ENCODE data around the gene VSX1. TPM values are rescaled to one million over a fixed set of nuclear protein-coding genes. Genes with fewer than 3 reads are reported as not detected.

Gene VSX1
- total RNA-seq, 6 donors from 2014 or later, result not detected

DNA sequence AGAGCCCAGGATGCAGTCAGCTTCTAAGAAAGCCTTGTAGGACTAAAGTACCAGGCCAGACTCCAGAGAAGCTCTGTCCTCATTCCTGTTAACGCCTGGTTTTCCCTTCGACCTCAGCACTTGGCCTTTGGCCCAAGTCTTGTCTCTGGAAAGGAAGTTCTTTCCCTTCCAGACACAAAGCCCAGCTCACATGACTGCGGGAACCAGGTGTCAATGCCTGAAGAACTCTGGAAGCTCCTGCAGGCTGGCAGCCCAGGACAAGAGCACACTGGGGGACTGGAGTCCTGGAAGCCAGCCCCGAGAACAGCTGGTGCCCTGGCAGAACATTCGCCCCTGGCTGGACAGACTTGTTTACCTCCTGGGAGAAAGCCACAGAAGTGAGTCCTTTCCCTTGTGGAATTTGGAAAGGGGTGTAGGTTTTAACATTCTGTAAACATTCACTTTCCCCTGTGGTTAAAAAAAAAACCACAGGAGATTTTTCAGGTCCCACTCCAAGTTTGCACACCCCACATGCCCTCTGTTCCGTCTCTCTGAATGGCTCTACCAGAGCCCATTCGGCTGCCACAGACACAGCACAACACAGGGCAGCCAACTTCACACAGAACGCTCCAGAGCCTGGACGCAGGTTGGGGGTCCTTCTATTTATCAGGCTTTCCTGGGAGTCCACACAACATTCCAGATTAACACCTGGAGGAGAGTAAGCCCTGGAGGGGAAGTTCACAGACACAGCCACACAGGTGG, 42.1 kb downstream of the VSX1 start:
- Histone ChIP-seq H3K4me1 (peaks cover 84 to 89% (median 86%) of the 10 kb centered on the region in 4 donors), H3K9me3 (no peaks in the 10 kb centered on the region), H3K36me3 (no peaks in the 10 kb centered on the region), H3K27ac (peak overlapping the region; percentile 73 to 89 (median 82)), H3K27me3 (no peaks in the 10 kb centered on the region), H3K4me3 (no peak overlapping the region)
- 28 to 29% methylated on average over 6 to 9 of the region's 9 CpGs for WGBS, 2 donors
- ATAC-seq (ENCODE audit: low FRiP score in 2 of 2), result peak; percentile 53 to 79
- peak in 1 of 2 donors; percentile 91 for DNase-seq
- TF ChIP-seq EP300 (IDR thresholded peaks at IDR 0.05) (peak in 1 of 4 donors; percentile 63), POLR2A (IDR thresholded peaks at IDR 0.05) (no peak), POLR2AphosphoS5 (IDR thresholded peaks at IDR 0.05) (peak; percentile 46 to 75)
- TF ChIP-seq, protein P1, sequence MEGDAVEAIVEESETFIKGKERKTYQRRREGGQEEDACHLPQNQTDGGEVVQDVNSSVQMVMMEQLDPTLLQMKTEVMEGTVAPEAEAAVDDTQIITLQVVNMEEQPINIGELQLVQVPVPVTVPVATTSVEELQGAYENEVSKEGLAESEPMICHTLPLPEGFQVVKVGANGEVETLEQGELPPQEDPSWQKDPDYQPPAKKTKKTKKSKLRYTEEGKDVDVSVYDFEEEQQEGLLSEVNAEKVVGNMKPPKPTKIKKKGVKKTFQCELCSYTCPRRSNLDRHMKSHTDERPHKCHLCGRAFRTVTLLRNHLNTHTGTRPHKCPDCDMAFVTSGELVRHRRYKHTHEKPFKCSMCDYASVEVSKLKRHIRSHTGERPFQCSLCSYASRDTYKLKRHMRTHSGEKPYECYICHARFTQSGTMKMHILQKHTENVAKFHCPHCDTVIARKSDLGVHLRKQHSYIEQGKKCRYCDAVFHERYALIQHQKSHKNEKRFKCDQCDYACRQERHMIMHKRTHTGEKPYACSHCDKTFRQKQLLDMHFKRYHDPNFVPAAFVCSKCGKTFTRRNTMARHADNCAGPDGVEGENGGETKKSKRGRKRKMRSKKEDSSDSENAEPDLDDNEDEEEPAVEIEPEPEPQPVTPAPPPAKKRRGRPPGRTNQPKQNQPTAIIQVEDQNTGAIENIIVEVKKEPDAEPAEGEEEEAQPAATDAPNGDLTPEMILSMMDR (IDR thresholded peaks at IDR 0.05), result no peak

DNA sequence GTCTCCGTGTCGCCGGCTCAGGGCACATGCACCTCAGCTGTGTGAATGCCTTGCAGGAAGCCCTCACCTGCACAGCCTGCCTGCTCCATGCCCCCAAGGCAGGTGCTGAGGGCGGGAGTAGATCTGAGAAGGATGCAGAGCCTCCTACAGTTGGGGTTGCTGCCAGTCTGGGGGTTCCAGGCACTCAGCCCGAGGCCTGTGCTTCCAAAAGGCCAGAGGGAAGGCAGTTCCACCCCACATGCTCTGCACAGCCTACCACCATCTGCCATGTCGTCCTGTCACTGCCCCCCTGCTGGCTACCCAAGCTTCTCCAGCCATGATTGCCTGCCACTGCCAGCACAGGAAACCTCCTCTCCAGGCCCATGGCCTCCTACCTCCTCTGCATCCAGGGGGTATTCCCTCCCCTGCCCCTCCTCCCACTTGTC, 43.3 kb downstream of the VSX1 start:
- ATAC-seq (ENCODE audit: low FRiP score in 2 of 2) (no peak), DNase-seq (no peak)
- 80% methylated on average over 6 of the region's 6 CpGs; no CpG with 5 or more reads in 1 of the 2 donors for WGBS, 2 donors
- Histone ChIP-seq H3K27me3 (no peaks in the 10 kb centered on the region), H3K36me3 (no peaks in the 10 kb centered on the region), H3K4me1 (peaks cover 85 to 90% (median 88%) of the 10 kb centered on the region in 4 donors), H3K9me3 (no peaks in the 10 kb centered on the region), H3K4me3 (no peak overlapping the region), H3K27ac (peak overlapping the region; percentile 73 to 89 (median 82))
- TF ChIP-seq POLR2AphosphoS5 (IDR thresholded peaks at IDR 0.05) (no peak), EP300 (IDR thresholded peaks at IDR 0.05) (no peak), POLR2A (IDR thresholded peaks at IDR 0.05) (no peak)
- TF ChIP-seq, protein P1 (IDR thresholded peaks at IDR 0.05), result no peak

DNA sequence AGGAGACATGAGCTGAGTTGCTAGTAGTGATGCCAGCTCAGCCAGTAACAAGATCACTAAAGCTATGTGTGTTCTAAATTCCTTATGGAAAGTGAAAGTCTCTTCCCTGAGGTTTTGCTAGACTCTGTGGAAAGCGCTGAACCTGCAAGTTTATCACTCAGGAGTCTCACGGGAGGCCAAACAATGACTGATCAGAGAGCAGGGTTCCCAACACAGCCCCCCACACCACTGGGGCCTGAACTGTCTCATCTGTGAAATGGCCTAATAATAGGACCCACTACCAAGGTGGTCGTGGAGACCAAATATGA, 43.9 kb downstream of the VSX1 start:
- TF ChIP-seq, protein P1 (IDR thresholded peaks at IDR 0.05), result no peak
- TF ChIP-seq POLR2A (IDR thresholded peaks at IDR 0.05) (no peak), EP300 (IDR thresholded peaks at IDR 0.05) (no peak), POLR2AphosphoS5 (IDR thresholded peaks at IDR 0.05) (no peak)
- H3K4me1 ChIP-seq, result peaks cover 85 to 90% (median 88%) of the 10 kb centered on the region in 4 donors
- DNase-seq (no peak), ATAC-seq (ENCODE audit: low FRiP score in 2 of 2) (no peak)
- H3K27ac ChIP-seq, result peak overlapping the region; percentile 73 to 89 (median 82)
- H3K36me3 ChIP-seq, result no peaks in the 10 kb centered on the region
- 62 to 70% methylated on average over 3 of the region's 3 CpGs for WGBS, 2 donors
- H3K27me3 ChIP-seq, result no peaks in the 10 kb centered on the region
- no peaks in the 10 kb centered on the region for H3K9me3 ChIP-seq
- no peak overlapping the region for H3K4me3 ChIP-seq

DNA sequence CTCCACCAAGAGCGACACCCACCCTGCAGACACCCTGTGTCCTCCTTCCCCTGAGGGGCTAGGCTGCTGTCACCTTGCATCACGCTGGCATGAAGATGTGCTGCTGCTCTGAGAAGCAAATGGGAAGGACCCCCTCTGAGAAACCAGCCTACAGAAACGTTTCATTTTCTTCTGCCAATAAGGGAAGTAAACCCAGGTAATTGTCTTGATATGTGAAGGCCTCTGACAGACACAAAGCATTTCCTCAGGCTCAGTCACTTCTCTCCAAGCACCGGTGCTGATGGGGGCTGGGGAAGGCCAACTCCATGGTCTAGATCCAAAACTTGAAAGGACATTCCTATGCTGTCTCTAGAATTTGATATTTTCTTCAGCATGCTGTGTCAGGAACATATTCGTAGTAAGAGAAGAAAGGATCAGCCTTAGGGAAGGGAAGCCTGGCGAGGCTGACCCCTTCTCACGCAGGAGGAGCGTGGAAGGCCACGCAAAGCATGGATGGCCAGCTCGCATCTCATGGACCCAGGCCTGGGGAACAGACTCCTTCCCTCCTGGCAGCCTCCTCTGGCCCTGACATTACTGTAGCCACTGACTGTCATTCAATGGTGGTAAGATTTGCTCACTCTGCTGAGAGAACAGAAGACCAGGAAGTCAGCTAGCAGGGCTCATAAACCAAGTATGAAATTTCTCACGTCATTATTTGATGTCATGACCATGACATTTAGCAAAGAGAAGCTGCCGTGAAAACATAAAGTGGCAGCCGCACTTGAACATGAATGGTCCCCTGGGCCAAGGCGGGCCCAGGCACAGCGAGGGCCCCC, 44.4 kb downstream of the VSX1 start:
- TF ChIP-seq POLR2AphosphoS5 (IDR thresholded peaks at IDR 0.05) (no peak), EP300 (IDR thresholded peaks at IDR 0.05) (no peak), POLR2A (IDR thresholded peaks at IDR 0.05) (no peak)
- TF ChIP-seq, protein P1 (IDR thresholded peaks at IDR 0.05), result no peak
- Histone ChIP-seq H3K27ac (peak overlapping the region; percentile 73 to 89 (median 82)), H3K4me1 (peaks cover 85 to 90% (median 88%) of the 10 kb centered on the region in 4 donors), H3K9me3 (no peaks in the 10 kb centered on the region), H3K4me3 (no peak overlapping the region), H3K27me3 (no peaks in the 10 kb centered on the region), H3K36me3 (no peaks in the 10 kb centered on the region)
- ATAC-seq (ENCODE audit: low FRiP score in 2 of 2) (no peak), DNase-seq (no peak)
- 72 to 84% methylated on average over 15 of the region's 15 CpGs for WGBS, 2 donors

All from upper lobe of left lung (tissue), 6 donors.